GM12875 (cell line): Measurements from ENCODE around the gene SGMS2.

Experiments used
- H3K4me3 ChIP-seq: one replicate; pipeline ENCODE4 v1.5.1; 2011; ENCODE audit warnings: low read depth, low read length, control low read depth
- TF ChIP-seq, protein P1 (sequence below): IDR thresholded peaks from 2 replicates; pipeline ENCODE4 v1.5.1; 2011; ENCODE audit warnings: low read depth, mild to moderate bottlenecking, control low read depth, inconsistent platforms, low read length, moderate library complexity, borderline replicate concordance; ENCODE audit not compliant: insufficient read depth

SGMS2 gene

DNA sequence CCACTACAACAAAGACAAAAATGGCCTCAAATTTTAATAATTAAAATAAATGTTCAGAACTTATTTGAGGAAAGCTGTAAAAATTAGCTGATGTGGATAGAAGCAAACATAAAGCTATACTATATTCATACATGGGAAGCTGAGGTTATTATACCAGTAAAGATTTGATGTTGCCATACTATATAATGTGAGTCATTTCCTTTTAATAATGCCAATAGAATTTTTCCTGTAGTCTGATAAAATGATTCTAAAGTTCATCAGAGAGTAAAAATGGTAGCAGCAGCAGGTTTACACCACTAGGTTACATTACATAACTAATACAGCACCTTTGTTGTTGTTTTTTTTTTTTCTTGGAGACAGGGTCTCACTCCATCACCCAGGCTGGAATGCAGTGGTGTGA, 61.1 kb downstream of the SGMS2 start:
- no peak overlapping the region for H3K4me3 ChIP-seq
- TF ChIP-seq, protein P1, sequence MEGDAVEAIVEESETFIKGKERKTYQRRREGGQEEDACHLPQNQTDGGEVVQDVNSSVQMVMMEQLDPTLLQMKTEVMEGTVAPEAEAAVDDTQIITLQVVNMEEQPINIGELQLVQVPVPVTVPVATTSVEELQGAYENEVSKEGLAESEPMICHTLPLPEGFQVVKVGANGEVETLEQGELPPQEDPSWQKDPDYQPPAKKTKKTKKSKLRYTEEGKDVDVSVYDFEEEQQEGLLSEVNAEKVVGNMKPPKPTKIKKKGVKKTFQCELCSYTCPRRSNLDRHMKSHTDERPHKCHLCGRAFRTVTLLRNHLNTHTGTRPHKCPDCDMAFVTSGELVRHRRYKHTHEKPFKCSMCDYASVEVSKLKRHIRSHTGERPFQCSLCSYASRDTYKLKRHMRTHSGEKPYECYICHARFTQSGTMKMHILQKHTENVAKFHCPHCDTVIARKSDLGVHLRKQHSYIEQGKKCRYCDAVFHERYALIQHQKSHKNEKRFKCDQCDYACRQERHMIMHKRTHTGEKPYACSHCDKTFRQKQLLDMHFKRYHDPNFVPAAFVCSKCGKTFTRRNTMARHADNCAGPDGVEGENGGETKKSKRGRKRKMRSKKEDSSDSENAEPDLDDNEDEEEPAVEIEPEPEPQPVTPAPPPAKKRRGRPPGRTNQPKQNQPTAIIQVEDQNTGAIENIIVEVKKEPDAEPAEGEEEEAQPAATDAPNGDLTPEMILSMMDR, result no peak

DNA sequence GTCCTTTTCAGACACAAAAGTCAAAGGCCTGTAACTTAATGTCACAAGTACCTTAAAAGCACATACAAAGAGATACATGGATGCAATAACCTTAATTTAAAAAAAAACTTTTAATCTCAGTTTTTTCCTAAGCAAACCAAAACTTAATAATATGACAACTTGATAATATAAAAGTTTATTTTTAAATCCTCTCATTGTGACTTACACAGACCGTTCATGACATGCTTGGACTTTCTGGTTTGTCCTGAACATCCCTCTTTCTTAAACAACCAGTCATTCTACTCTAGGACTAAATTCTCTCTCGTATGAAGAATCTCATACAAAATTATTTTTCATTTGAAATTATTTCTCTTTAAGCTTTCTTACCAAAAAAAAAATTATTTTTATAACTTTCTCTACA, 63.5 kb downstream of the SGMS2 start:
- TF ChIP-seq, protein P1, result no peak
- no peak overlapping the region for H3K4me3 ChIP-seq

DNA sequence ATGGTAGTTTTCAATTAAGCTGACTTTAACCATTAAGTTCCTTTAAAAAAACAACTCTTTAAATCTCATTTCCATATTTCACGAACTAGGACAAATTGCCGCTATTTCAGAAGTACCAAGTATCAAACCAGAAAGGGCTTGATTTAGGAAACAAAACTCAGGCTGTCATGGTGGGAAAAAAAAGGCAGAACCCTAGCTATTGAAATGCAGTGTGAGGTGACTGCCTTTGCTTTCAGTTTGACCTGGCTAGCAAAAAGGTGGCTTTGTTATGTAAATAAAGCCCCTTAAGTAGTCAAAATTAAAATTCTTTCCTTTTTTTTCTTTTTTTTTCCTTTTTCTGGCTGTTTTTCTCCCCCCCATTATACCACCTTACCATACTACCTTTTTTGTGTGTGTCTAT, 66.0 kb downstream of the SGMS2 start:
- no peak overlapping the region for H3K4me3 ChIP-seq
- TF ChIP-seq, protein P1, result no peak

DNA sequence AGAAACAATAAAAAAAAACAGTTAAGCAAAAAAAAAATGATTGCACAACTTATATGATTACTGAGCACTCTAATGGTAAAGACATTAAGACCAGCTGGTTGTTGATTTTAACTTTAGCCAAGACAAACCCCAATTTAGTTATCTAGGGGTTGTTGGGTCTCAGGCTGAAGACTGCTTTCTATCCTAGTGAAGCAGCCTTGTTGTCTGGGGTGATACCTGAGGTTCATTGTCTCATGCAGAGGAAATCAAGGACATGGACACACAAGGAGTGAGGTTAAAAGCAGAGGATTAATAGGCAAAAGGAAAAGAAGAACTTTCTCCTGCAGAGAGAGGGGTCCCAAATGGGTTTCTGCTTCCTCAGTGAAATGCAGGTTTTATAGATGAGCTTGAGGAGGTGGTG, 66.6 kb downstream of the SGMS2 start:
- H3K4me3 ChIP-seq, result no peak overlapping the region
- TF ChIP-seq, protein P1, result no peak

DNA sequence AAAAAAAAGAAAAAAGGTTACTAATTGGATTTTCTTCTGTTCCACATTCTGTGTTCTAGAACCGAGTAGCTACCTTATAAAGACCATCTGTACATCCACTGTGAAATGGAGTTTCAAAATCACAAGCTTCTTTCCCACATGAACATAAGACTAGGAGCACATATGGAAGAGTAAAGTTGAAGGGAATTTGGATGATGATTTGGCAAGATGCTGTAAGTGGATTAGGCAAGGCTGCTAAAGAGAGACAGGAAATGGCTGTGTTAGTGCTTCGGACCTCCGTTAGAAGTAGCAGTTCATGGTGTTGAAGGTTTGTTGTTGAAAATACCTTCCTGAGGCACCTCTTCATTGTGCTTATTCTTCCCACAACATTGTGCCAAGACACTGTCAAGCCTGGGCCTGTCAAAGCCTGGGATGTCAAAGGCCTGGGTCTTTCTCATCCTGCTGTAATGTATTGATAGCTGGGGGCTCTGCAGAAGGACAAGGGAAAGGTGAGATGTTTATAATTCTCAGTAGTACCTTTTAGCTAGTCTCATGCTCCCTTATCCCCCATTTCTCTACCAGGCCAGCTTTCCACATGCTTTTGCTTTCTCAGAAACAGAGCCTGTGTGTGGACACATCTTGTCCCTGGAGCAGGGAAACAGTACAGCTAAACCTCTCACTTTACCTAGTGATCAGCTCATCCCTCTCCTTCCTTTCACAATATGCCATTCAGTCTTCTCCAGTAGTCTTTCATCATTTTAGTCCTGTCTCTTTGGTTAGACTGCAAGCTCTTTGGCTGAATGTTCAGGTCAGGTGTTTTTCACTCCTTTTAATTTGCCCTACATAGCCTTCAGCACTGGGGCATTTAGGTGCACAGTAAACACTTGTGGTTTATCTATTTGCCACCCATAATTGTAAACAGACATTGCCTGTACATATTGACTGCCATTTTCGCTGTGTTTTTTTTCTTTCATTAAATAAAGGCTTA, 68.7 kb downstream of the SGMS2 start:
- TF ChIP-seq, protein P1, result no peak

DNA sequence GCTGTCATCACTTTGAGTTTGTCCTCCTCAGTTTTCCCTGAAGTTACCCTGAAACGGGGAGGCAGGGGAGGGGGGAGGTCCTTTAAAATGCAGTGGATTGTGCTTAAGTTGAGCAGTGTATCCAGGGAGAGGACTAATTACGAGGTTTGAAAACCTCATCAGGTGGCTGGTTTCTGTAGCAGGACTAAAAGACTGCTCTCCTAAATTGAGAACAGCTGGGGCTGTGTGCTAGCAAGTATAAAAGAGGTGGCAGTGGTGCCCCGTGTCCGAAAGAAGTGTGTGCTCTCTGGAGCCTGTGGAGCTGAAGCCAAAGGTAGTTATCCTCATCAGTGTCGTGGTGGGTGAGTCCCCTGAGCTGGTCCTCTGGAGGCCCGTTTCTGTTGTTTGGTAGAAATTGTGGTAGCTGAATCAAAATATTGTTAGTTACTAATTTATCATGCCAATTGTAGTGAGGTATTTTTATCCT, 69.4 kb downstream of the SGMS2 start:
- TF ChIP-seq, protein P1, result no peak
- no peak overlapping the region for H3K4me3 ChIP-seq

More for the DNA sequence above, 68.7 kb downstream of the SGMS2 start:
- no peak overlapping the region for H3K4me3 ChIP-seq
